Kasumi-1 (cell line): ENCODE data around the gene AGBL1.

Experiments used
- DNase-seq, 2 experiments: peaks; one replicate each; lab custom pipeline; 2025; lab: John Stamatoyannopoulos, UW

Gene AGBL1

DNA sequence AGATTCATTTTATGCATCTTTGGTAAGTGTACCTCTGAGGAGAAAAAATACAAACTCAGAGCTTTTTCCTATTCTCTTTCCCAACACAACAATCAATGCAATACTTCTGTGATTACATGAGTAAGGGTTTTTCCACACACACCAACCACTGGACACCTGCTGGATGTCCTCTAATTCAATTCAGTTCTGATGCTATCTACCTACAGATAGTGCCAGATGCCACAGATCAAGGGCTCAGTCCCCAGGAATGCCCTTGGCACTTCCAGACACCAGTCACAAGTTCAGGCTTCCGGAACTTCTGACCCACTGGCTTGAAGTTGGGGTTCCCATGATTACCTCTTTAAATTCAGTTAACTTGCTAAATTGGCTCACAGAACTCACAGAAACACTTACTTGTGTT, 511.5 kb downstream of the AGBL1 start:
- DNase-seq = no peak

DNA sequence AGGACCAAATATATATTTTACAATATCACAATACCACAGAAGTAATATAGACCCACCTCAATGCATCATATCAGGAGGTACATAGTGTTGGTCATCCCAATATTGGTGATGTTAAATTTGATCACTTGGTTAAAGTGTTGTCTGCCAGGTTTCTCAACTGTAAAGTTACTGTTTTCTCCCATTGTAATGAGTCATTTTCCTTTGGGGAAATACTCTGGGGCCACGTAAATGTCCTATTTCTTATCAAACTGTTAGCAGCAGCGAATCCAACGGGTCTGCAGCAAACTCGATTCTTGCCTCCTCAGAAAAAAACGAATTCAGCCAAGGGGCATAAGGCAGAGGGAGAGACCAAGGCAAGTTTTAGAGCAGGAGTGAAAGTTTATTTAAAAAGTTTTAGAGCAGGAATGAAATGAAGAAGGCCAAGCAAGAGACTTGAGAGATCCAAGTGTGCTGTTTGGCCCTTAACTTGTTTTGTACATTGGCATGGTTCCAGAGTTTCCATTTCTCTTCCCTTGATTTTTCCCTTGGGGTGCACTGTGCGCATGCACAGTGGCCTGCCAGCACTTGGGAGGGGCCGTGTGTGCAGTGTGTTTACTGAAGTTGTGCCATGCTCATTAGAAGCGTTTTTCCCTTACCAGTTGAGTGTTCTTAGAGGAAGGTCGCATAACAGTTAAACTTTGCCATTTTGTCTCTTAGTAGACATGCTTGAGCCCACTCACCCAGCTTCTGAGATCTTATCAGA, 512.5 kb downstream of the AGBL1 start:
- no peak for DNase-seq

DNA sequence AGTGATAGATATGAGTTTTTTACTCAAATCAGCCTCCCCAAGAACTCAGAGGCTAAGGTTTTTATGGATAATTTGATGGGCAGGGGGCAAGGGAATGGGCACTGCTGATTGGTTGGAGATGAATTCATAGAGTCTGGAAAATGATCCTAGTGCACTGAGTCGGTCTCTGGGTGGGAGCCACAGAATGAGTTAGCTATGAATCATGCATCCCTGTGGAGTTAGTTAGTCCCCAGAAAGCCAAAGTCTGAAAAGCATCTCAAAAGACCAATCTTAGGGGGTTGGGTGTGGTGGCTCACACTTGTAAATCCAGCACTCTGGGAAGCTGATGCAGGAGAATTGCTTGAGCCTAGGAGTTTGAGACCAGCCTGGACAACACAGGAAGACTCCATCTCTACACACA, 516.1 kb downstream of the AGBL1 start:
- DNase-seq = no peak

DNA sequence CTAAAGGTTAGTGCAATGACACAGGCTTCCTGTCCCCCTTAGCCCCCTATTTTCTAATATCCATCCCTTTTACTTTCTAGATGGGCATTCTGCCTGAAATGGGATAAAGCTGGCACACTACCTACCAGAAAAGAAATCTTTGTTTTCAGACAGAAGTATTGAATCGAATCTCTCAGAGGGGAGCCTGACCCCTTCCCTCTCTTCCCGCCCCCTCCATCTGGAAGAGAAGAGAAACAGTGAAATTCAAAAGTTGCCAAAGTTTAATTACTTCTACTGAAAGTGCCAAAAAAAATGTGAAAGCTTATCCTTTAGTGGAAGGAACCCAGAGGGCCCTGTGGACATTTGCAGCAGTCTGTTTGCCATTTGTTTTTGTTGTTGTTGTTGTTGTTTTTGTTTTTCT, 523.8 kb downstream of the AGBL1 start:
- no peak for DNase-seq

DNA sequence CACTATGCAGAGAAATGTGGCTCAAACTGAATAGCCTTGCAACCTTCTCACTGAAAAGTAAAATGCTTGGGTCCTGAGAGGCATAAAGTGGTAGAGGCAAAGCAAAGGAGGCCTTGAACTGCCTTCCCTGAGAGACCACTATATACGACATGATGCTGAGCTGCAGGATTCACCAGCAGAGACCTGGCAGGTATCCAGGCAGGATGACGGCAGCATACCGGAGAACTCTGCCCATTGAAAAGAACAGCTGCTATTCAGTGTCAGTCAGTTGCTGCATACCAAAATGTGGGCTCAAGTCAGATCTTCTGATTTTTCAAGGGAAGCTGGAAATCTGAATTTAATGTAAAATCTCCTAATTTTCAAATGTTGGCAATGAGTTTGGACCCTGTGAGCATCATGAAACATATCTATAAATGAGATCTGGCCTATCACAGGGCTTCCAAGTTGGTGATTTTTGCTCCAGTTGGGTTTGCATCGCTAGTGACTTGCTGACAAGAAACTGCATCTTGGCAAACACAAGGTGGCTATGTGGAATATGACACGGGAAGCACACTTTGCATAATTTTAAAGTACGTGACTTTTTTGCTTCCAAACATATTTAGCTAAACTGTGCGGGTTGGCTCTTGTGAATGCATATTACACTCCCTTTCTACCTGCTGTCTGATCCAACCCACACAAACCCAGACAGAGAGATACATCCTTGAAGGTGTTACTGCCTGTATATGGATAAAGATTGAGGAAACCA, 529.0 kb downstream of the AGBL1 start:
- DNase-seq = no peak

DNA sequence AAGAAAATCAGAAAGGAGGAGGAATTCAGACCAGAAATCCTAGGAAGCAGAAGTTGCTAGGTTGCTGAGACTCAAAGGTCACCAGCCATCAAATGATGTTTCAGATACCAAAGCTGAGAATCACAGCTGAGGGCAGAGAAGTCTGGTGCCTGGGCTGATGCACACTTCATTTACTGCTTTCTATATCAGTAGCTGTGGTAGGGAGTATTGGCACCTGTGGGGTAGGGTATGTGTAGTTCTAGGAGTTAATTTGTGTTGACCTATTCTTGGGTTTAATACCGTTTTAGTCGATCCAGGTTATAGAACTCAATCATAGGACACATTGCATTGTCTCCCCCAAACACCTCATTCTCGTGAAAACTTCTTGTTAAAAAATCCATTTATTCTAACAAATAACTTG, 529.6 kb downstream of the AGBL1 start:
- DNase-seq = no peak

DNA sequence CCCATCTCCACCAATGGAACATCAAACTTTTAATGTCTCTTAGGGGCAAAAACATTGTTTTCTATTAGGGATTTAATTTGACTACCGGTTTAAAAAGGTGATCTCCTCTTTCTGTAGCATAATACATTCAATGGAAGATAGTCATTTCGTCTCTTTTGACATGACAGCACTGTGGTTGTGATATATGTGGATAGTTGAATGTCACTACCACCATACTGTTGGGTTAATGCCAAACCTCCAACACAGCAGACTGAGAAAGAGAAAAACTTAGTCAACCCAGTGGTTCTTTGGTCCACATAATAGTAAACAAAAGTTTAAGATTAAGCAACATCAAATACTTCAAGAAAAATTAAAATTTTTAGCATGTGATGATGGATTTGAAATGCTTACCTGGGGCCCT, 530.4 kb downstream of the AGBL1 start:
- no peak for DNase-seq

DNA sequence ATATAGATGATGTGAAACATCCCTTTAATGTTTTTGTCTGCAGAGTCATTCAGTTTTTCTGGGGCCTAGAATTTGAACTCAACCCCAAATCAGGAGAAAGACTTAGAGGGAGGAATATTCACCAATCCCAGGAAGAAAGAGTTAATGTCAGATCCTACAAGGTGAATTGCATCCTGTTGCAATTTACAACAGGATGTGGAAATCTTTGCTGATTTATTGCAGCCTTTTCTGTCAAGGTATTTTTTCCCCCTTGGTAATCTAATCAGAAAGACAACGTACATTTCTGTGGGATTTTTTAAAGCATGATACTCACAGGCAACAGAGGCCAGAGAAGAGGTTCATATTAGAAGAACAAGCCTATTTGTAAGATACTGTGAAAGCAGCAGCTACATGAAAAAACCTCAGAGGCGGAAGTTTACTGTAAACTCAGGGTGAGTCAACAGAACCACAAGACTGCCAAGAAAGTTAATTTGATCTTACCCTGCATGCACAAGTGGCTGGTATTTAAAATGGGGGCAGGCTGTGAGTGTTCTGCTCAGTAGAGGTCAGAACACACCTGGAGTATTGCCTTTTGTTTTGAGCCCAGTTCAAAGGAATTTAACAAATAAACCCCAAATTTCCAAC, 531.9 kb downstream of the AGBL1 start:
- DNase-seq = no peak

DNA sequence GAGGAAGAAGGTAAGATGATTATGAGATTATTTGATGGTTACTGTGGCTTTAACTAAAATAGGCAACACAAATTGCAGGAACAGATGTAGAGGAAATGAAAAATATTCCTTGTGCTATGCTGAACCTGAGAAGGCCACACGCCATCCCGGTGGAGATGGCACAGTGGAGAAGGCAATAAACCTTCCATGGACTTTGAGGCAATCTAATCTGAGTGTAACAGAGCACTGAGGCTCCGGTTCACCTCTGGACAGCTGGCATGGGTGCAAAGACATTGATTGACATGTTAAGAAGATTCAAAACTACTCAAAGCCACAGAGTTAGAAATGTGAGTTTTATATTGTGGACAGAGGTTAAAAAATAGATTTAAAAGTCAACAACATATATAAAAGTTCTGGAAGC, 535.7 kb downstream of the AGBL1 start:
- DNase-seq = no peak

DNA sequence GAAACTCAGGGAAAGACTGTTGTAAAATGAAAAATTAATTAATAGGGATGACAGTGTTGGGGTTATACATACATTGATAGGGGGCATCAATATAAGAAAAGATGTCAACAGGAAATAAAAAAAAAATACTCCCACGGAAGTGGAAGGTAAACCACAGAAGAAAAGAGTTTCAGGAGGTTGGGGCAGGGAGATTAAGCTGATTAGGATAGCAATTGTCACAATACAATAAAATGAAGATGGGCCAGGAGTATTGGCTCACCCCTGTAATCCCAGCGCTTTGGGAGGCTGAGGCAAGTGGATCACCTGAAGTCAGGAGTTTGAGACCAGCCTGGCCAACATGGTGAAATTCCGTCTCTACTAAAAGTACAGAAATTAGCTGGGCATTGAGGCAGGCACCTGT, 536.1 kb downstream of the AGBL1 start:
- no peak for DNase-seq

DNA sequence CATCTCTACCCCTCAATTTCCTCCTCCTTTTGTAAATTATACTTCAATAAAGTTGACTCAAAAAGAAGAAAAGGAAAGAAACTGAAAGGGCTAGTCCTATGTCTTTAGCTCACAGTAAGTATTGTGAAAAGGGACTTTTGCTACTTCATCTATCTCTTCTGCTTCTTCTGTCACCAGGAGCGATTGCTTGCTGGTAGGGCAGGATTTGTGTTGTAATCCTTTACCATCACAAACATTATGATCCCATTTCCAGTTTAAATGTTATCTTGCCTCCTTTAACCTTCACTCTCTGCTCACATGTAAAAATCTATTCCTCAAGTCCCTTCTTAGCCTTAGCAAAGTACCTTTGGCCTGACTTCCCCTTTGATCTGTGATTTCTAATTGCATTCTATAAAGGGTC, 537.1 kb downstream of the AGBL1 start:
- no peak for DNase-seq

DNA sequence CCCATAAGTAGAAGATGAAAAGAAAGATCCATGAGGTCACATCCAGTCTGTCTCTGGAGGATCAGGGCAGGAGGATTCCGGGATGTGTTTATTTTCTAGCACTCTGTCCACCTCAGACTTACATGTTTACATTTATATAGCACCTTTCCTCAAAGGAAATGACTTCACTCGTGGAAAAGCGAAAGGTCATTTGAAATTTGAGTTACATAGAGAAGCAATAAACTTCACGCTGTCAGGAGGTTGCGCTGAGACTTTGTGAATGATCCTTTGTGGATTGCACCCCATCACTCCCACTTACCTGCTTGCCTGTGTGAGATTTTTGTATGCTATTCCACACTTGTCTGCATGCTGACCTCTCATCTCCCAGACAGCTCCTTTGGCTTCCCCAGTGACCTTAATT, 540.5 kb downstream of the AGBL1 start:
- no peak for DNase-seq

DNA sequence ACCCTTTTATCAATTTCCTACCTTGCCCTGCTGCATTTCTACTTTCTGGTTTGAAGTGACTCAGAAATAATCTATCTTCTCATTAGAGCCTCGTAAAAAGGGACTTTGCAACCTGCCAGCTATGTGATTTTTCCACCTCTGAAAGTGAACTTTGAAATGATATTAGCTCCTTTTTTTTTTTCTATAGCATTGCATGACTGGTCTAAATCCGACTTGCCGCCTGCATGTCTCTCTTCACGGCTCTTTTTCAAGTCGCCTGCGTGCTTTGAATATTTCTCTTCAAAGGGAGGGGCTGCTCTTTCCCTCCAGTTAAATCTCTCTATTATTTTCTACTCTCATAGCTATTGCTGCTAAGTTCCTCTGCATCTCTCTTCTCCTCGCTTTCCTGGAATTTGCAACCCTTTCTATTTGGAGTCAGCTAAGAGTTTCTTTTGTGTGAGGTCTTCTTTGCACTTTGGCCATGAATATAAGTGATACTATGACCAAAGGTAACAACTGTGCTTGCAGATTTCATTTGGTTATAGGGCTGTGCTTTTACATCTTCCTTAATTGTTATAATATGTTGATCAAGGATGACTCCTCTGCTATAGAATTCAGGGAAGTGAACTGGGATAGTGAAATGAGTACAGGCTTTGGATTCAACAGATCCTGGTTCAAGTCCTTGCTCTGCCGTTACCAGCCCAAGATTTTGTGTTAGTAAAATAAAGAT, 541.1 kb downstream of the AGBL1 start:
- no peak for DNase-seq

DNA sequence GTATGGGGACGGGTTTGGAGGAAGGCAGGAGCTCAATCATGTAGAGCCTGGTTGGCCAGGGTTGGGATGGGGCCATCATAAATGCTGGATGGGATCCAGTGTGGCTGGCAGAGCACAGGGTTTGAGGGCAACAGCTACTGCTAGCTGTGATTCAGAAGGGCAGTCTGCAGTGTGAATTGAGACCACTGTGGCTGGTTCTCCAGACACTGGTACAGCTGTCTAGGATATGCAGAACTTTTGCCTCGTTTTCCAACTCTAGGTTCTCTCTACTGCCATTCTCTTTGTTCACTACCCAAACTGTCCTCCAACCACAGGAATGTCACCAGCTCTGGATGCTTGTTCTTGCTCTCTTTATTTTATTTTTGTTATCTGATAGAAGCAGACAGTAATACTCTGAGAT, 543.6 kb downstream of the AGBL1 start:
- DNase-seq = no peak

DNA sequence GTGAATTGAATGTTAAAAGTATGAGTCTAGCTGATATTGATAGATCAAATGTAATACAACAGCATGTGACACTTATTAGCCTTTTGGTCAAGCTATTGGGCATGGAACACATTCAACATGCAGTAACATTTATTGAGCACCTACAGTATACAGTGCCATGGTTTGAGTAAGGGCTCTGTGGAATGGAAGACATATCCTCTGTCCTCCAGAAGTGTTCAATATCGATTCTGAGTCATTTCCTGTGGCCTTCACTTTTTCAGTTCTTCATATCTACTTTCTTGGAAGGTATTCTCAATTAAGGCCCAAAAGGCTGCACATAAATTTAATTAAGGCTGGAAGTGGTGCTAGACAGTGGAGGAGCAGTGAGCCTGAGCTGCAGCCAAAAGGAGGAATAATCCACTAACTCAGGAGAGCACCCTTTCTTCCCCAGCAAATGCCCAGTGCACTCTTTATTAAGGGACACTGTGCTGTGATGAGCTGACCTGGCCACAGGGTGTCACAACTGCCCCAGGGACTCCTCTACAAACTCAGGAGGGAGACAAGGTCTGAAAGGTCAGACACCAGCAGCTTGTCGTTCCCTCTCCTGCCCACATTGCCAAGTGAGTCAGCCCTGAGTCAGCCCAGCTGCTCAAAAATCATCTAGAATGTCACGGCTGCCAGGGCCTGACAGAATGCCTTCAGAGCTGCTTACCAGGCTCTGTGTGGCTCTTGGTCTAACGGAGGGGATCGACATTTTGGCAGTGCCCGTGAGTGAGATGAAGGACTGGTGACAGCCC, 544.8 kb downstream of the AGBL1 start:
- DNase-seq = no peak

DNA sequence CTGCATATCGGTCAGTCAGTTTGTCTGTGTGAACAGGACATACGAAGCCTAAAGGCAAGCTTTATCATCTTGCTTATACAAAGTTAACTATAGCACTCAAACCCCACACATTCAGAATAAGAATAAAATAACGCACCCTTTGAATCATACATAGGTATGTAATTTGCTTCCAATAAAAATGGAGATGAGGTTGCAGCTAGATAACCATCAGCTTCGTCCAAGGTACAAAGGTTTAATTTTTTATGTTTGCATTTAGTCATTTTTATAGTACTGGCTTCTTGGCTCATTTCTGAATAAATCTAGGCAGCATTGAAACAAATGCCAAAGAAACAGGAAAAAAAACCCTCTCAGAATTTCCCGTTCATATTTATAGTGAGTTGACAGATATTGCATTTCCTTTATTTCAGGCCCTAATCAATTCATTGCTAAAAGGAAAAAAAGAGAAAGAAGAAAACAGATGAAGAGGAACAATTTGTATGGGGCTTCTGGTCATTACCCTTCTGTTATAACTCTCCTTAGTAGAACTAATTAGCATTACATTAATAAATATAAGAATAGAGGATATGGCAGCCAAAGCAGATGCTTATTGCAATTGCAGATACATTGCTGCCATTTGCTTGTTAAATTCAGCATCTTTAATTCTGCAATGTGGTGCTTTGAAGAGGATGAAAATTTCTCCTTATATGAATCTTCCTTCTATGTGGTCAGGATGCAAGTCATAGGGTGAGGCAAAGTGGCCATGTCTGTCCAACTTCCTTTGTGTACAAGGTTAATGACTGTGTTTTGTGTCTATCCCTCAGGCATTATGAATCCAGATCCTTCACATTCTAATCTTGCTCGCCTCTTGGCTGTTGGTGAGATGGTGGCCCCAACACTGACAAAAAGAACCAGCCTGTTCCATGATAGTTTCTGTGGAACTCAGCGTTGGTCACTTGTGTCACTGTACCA, 550.0 kb downstream of the AGBL1 start:
- no peak for DNase-seq

DNA sequence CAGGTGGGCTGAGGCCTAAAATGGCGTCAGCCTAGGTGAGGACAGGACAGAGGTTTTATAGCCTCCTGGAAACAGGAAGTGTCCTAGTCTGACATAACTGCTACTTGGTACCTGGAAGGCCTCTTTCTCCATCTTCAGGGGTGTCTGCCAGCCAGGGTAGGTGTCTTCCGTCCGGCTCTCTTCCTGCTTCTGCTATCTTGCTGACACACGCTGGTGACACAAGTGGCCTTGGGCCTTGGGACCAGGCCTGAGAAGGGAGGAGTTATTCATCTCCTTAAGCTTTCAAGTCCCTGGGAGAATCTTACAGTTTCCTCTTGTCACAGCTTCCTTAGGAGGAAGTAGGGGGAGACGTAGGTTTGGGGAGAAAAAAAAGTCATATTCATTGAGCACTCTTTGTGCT, 551.3 kb downstream of the AGBL1 start:
- DNase-seq = no peak

DNA sequence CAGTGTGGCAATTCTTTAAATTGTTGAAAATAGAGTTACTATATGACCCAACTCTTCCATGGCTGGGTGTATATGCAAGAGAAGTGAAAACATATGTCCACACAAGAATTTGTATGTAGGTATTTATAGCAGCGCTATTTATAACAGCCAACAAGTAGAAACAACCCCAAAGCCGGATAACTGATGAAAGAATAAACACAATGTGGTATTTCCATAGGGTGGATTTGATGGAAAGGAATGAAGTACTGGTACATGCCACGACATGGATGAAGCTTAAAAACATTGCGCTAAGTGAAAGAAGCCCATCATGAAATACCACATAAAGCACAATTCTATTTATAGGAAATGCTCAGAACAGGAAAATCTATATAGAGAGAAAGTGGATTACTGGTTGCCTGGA, 554.5 kb downstream of the AGBL1 start:
- DNase-seq = no peak

DNA sequence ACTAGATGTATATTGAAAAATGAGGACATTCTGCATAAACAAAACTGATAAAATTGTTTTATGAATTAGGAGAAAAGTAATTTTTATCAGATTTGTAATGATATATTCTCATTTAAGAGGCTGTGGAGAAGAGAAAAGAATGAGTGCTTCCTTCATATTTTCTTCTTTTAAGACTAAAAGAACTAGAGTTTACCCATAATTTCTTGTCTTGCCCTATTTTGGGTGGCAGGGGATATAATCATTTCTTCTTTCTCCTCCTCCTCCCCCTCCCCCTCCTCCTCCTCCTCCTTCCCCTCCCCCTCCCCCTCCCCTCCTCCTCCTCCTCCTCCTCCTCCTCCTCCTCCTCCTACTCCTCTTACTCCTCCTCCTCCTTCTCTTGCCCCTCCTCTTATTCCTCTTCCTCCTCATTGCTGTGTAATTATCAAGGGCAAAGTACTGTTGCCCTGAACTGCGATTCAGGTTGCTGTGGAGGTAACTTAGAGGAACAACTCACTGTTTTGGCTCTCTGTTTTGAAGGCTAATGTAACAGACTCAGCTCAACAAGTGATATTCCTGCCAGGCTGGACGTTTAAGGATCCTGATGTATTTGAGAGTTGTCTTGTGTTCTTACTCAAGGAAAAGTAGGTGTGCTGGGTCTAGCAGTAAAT, 555.4 kb downstream of the AGBL1 start:
- no peak for DNase-seq

DNA sequence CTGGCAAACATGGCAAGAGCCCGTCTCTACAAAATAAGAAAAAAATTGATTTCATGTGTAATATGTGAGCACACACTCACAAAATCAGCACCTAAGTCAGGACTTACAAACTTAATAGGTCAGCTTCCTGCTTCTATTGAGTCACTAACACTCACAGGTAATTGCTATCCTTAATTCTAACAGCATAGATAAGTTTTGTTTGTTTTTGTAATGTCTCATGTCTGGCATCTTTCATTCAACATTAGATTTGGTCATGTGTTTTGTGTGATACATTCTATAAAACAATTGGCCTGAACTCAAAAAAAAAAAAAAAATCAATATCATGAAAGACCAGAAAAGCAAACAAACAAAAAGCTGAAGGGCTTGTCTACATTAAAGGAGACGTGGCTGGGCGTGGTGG, 564.7 kb downstream of the AGBL1 start:
- DNase-seq = no peak
